ENCODE measurements around the gene SLC4A4.

SLC4A4 gene

GRCh38 chr4:71587995-71588394 is 249.2 kb downstream of the SLC4A4 start:
- Histone ChIP-seq H4K20me1 (ENCODE audit: insufficient read depth, low read length) (no peaks in the 10 kb centered on the region), H3K9me3 (ENCODE audit: insufficient read depth, low read length, severe bottlenecking) (no peaks in the 10 kb centered on the region), H3K27me3 (ENCODE audit: insufficient read depth, low read length, poor library complexity) (no peaks in the 10 kb centered on the region), H3K79me2 (ENCODE audit: insufficient read depth, low read length) (no peaks in the 10 kb centered on the region), H2AFZ (ENCODE audit: low read depth, low read length) (no peak overlapping the region), H3K27ac (ENCODE audit: low read length) (no peak overlapping the region), H3K4me3 (ENCODE audit: low read depth in 1 of 2, low read length in 2 of 2) (no peak overlapping the region), H3K4me1 (ENCODE audit: insufficient read depth, low read length) (no peaks in the 10 kb centered on the region), H3K36me3 (ENCODE audit: insufficient read depth, low read length) (no peaks in the 10 kb centered on the region), H3K9ac (ENCODE audit: low read depth, low read length) (no peak overlapping the region), H3K4me2 (ENCODE audit: insufficient read depth, low read length) (no peak overlapping the region)
- TF ChIP-seq EZH2 (IDR thresholded peaks at IDR 0.05; ENCODE audit: borderline replicate concordance, low read depth, low read length, severe bottlenecking) (no peak), CTCF (IDR thresholded peaks at IDR 0.05; ENCODE audit: borderline replicate concordance, extremely low read depth, low read length, poor library complexity, severe bottlenecking) (no peak)
- DNase-seq, result no peak
- no peak for ATAC-seq (ENCODE audit: insufficient read depth, low read depth)

GRCh38 chr4:71592793-71593192 is 254.0 kb downstream of the SLC4A4 start:
- no peaks in the 10 kb centered on the region for H3K9me3 ChIP-seq (ENCODE audit: insufficient read depth, low read length, severe bottlenecking)
- H3K79me2 ChIP-seq (ENCODE audit: insufficient read depth, low read length), result no peaks in the 10 kb centered on the region
- H2AFZ ChIP-seq (ENCODE audit: low read depth, low read length), result no peak overlapping the region
- no peaks in the 10 kb centered on the region for H3K27me3 ChIP-seq (ENCODE audit: insufficient read depth, low read length, poor library complexity)
- no peak overlapping the region for H3K27ac ChIP-seq (ENCODE audit: low read length)
- no peaks in the 10 kb centered on the region for H3K4me1 ChIP-seq (ENCODE audit: insufficient read depth, low read length)
- no peak overlapping the region for H3K4me3 ChIP-seq (ENCODE audit: low read depth in 1 of 2, low read length in 2 of 2)
- ATAC-seq (ENCODE audit: insufficient read depth, low read depth), result no peak
- no peaks in the 10 kb centered on the region for H4K20me1 ChIP-seq (ENCODE audit: insufficient read depth, low read length)
- H3K36me3 ChIP-seq (ENCODE audit: insufficient read depth, low read length), result no peaks in the 10 kb centered on the region
- TF ChIP-seq CTCF (IDR thresholded peaks at IDR 0.05; ENCODE audit: borderline replicate concordance, extremely low read depth, low read length, poor library complexity, severe bottlenecking), result no peak
- TF ChIP-seq EZH2 (IDR thresholded peaks at IDR 0.05; ENCODE audit: borderline replicate concordance, low read depth, low read length, severe bottlenecking), result no peak
- no peak overlapping the region for H3K4me2 ChIP-seq (ENCODE audit: insufficient read depth, low read length)
- H3K9ac ChIP-seq (ENCODE audit: low read depth, low read length), result no peak overlapping the region
- no peak for DNase-seq

DNA sequence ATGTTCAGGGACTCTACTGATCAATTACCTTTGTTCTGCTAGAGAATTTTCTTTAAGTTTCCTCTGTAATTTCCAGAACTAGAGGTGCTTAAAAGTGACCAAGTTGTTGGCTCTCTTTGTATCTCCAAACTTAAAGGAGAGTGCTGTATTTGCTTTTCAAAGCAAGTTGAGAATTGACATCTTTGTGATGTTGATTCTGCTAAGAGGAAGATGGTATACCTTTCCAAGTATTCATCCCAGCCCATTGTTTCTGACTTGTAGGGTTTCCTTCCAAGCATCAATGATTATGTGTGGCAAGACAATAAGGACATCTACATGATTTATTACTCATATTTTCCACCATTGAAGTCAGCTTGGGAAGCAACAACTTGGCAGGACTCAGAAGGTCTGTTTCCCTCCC is 254.5 kb downstream of the SLC4A4 start:
- Histone ChIP-seq H3K79me2 (ENCODE audit: insufficient read depth, low read length) (no peaks in the 10 kb centered on the region), H3K27me3 (ENCODE audit: insufficient read depth, low read length, poor library complexity) (no peaks in the 10 kb centered on the region), H3K4me3 (ENCODE audit: low read depth in 1 of 2, low read length in 2 of 2) (no peak overlapping the region), H3K36me3 (ENCODE audit: insufficient read depth, low read length) (no peaks in the 10 kb centered on the region), H2AFZ (ENCODE audit: low read depth, low read length) (no peak overlapping the region), H3K9me3 (ENCODE audit: insufficient read depth, low read length, severe bottlenecking) (no peaks in the 10 kb centered on the region), H3K4me1 (ENCODE audit: insufficient read depth, low read length) (no peaks in the 10 kb centered on the region), H4K20me1 (ENCODE audit: insufficient read depth, low read length) (no peaks in the 10 kb centered on the region), H3K4me2 (ENCODE audit: insufficient read depth, low read length) (no peak overlapping the region), H3K27ac (ENCODE audit: low read length) (no peak overlapping the region), H3K9ac (ENCODE audit: low read depth, low read length) (no peak overlapping the region)
- TF ChIP-seq EZH2 (IDR thresholded peaks at IDR 0.05; ENCODE audit: borderline replicate concordance, low read depth, low read length, severe bottlenecking) (no peak), CTCF (IDR thresholded peaks at IDR 0.05; ENCODE audit: borderline replicate concordance, extremely low read depth, low read length, poor library complexity, severe bottlenecking) (no peak)
- no peak for ATAC-seq (ENCODE audit: insufficient read depth, low read depth)
- DNase-seq, result no peak

DNA sequence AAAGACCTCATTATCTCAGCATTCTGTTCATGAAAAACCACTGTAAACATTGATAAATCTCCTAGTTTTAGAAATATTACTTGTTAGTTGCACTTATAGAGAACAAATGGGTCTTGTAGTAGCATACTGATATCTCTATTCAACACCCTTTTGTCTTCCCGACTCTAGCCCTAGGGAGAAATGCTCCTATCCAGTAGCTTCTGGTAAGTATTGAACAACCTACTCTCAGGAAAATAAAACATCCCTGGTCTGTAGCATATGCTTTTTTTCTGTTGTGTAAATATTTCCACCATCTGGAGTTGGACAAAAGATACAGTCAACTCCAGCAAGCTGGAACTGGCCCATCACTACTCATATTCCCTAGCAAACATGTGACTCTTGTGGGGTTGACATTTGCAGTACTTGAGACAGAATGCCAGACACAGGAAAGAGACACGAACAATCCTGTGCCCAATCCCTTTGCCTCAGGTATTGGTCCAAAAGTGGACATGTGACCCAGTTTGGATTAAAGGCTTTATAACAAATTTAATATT is 256.8 kb downstream of the SLC4A4 start:
- Histone ChIP-seq H2AFZ (ENCODE audit: low read depth, low read length) (no peak overlapping the region), H3K36me3 (ENCODE audit: insufficient read depth, low read length) (no peaks in the 10 kb centered on the region), H3K4me2 (ENCODE audit: insufficient read depth, low read length) (no peak overlapping the region), H3K4me3 (ENCODE audit: low read depth in 1 of 2, low read length in 2 of 2) (no peak overlapping the region), H3K9ac (ENCODE audit: low read depth, low read length) (no peak overlapping the region), H3K9me3 (ENCODE audit: insufficient read depth, low read length, severe bottlenecking) (no peaks in the 10 kb centered on the region), H4K20me1 (ENCODE audit: insufficient read depth, low read length) (no peaks in the 10 kb centered on the region), H3K79me2 (ENCODE audit: insufficient read depth, low read length) (no peaks in the 10 kb centered on the region), H3K4me1 (ENCODE audit: insufficient read depth, low read length) (no peaks in the 10 kb centered on the region), H3K27ac (ENCODE audit: low read length) (no peak overlapping the region), H3K27me3 (ENCODE audit: insufficient read depth, low read length, poor library complexity) (no peaks in the 10 kb centered on the region)
- TF ChIP-seq CTCF (IDR thresholded peaks at IDR 0.05; ENCODE audit: borderline replicate concordance, extremely low read depth, low read length, poor library complexity, severe bottlenecking) (no peak), EZH2 (IDR thresholded peaks at IDR 0.05; ENCODE audit: borderline replicate concordance, low read depth, low read length, severe bottlenecking) (no peak)
- no peak for ATAC-seq (ENCODE audit: insufficient read depth, low read depth)
- DNase-seq, result no peak
